ENCODE measurements around the gene PDZD7.

GRCh38 chr10:101022967-101023705, 7.8 kb downstream of the PDZD7 start:
- TF ChIP-seq ZNF274 (IDR thresholded peaks at IDR 0.05; ENCODE audit: low read depth, low read length) (no peak), YY1 (IDR thresholded peaks at IDR 0.05; ENCODE audit: insufficient read depth, insufficient read length) (no peak)
